ENCODE results near the gene PSMD1. TPM values are rescaled to one million over a fixed set of nuclear protein-coding genes. Genes with fewer than 3 reads are reported as not detected.

The PSMD1 gene
- total RNA-seq, 1 donor from 2014 or later: 172 TPM

- H3K27me3 Mint-ChIP-seq (ENCODE audit: insufficient read depth): no peaks in the 10 kb centered on the region
- no peak for DNase-seq (ENCODE audit: low spot score)
- intact Hi-C loops (cut with micrococcal nuclease): no loop called here
- no peak overlapping the region for H3K4me3 Mint-ChIP-seq
- peaks cover 5% of the 10 kb centered on the region for H3K36me3 Mint-ChIP-seq (ENCODE audit: low read depth)
- H3K27ac Mint-ChIP-seq: no peak overlapping the region
- H3K4me1 Mint-ChIP-seq (ENCODE audit: low read depth): peaks cover 5% of the 10 kb centered on the region
- no peaks in the 10 kb centered on the region for H3K9me3 Mint-ChIP-seq
Measured at GRCh38 chr2:231117922-231118613, 61.4 kb downstream of the PSMD1 start.

GRCh38 chr2:231118614-231118942 is 61.9 kb downstream of the PSMD1 start:
- Mint-ChIP-seq H3K36me3 (ENCODE audit: low read depth) (peaks cover 5% of the 10 kb centered on the region), H3K27ac (no peak overlapping the region), H3K4me1 (ENCODE audit: low read depth) (peaks cover 10% of the 10 kb centered on the region), H3K27me3 (ENCODE audit: insufficient read depth) (no peaks in the 10 kb centered on the region), H3K9me3 (no peaks in the 10 kb centered on the region), H3K4me3 (no peak overlapping the region)
- intact Hi-C loops (cut with micrococcal nuclease): no loop called here
- DNase-seq (ENCODE audit: low spot score): no peak

GRCh38 chr2:231123362-231123898 is 66.8 kb downstream of the PSMD1 start:
- Mint-ChIP-seq H3K4me1 (ENCODE audit: low read depth) (peaks cover 25% of the 10 kb centered on the region), H3K4me3 (no peak overlapping the region), H3K27me3 (ENCODE audit: insufficient read depth) (no peaks in the 10 kb centered on the region), H3K36me3 (ENCODE audit: low read depth) (peaks cover 7% of the 10 kb centered on the region), H3K27ac (no peak overlapping the region), H3K9me3 (no peaks in the 10 kb centered on the region)
- intact Hi-C loops (cut with micrococcal nuclease): no loop called here
- DNase-seq (ENCODE audit: low spot score): no peak

GRCh38 chr2:231124838-231125568 is 68.3 kb downstream of the PSMD1 start, which contains the start of gene HTR2B:
Gene HTR2B, minus strand, starts transcription at chr2:231125042. Its CDS starts 1,278 bp downstream, at chr2:231123764.
- DNase-seq (ENCODE audit: low spot score): no peak
- peaks cover 7% of the 10 kb centered on the region for H3K36me3 Mint-ChIP-seq (ENCODE audit: low read depth)
- intact Hi-C loops (cut with micrococcal nuclease): no loop called here
- H3K4me3 Mint-ChIP-seq: no peak within 1 kb of the TSS
- H3K4me1 Mint-ChIP-seq (ENCODE audit: low read depth): peaks cover 25% of the 10 kb centered on the region
- no peak within 1 kb of the TSS for H3K27ac Mint-ChIP-seq
- no peaks in the 10 kb centered on the region for H3K27me3 Mint-ChIP-seq (ENCODE audit: insufficient read depth)
- no peaks in the 10 kb centered on the region for H3K9me3 Mint-ChIP-seq

GRCh38 chr2:231126123-231126522 is 69.5 kb downstream of the PSMD1 start:
- intact Hi-C loops (cut with micrococcal nuclease): no loop called here
- Mint-ChIP-seq H3K9me3 (no peaks in the 10 kb centered on the region), H3K36me3 (ENCODE audit: low read depth) (peaks cover 4% of the 10 kb centered on the region), H3K27ac (no peak overlapping the region), H3K4me1 (ENCODE audit: low read depth) (peaks cover 25% of the 10 kb centered on the region), H3K27me3 (ENCODE audit: insufficient read depth) (no peaks in the 10 kb centered on the region), H3K4me3 (no peak overlapping the region)
- DNase-seq (ENCODE audit: low spot score): no peak

GRCh38 chr2:231127480-231127879 is 70.8 kb downstream of the PSMD1 start:
- DNase-seq (ENCODE audit: low spot score): no peak
- Mint-ChIP-seq H3K27ac (no peak overlapping the region), H3K4me3 (no peak overlapping the region), H3K27me3 (ENCODE audit: insufficient read depth) (no peaks in the 10 kb centered on the region), H3K9me3 (no peaks in the 10 kb centered on the region), H3K36me3 (ENCODE audit: low read depth) (peaks cover 4% of the 10 kb centered on the region), H3K4me1 (ENCODE audit: low read depth) (peaks cover 25% of the 10 kb centered on the region)
- intact Hi-C loops (cut with micrococcal nuclease): no loop called here

GRCh38 chr2:231127936-231128335 is 71.3 kb downstream of the PSMD1 start:
- Mint-ChIP-seq H3K27ac (no peak overlapping the region), H3K36me3 (ENCODE audit: low read depth) (peaks cover 4% of the 10 kb centered on the region), H3K9me3 (no peaks in the 10 kb centered on the region), H3K4me1 (ENCODE audit: low read depth) (peaks cover 25% of the 10 kb centered on the region), H3K4me3 (no peak overlapping the region), H3K27me3 (ENCODE audit: insufficient read depth) (no peaks in the 10 kb centered on the region)
- no peak for DNase-seq (ENCODE audit: low spot score)
- intact Hi-C loops (cut with micrococcal nuclease): no loop called here

- intact Hi-C loops (cut with micrococcal nuclease): no loop called here
Measured at GRCh38 chr2:231128541-231128940, 71.9 kb downstream of the PSMD1 start.

GRCh38 chr2:231129216-231129615 is 72.5 kb downstream of the PSMD1 start:
- no peak overlapping the region for H3K4me3 Mint-ChIP-seq
- intact Hi-C loops (cut with micrococcal nuclease): no loop called here
- H3K27ac Mint-ChIP-seq: no peak overlapping the region
- H3K36me3 Mint-ChIP-seq (ENCODE audit: low read depth): peaks cover 4% of the 10 kb centered on the region
- peaks cover 13% of the 10 kb centered on the region for H3K4me1 Mint-ChIP-seq (ENCODE audit: low read depth)
- no peaks in the 10 kb centered on the region for H3K27me3 Mint-ChIP-seq (ENCODE audit: insufficient read depth)
- no peaks in the 10 kb centered on the region for H3K9me3 Mint-ChIP-seq
- DNase-seq (ENCODE audit: low spot score): no peak

More at GRCh38 chr2:231128541-231128940, 71.9 kb downstream of the PSMD1 start:
- no peaks in the 10 kb centered on the region for H3K27me3 Mint-ChIP-seq (ENCODE audit: insufficient read depth)
- H3K4me1 Mint-ChIP-seq (ENCODE audit: low read depth): peaks cover 20% of the 10 kb centered on the region
- peaks cover 4% of the 10 kb centered on the region for H3K36me3 Mint-ChIP-seq (ENCODE audit: low read depth)
- DNase-seq (ENCODE audit: low spot score): no peak
- no peaks in the 10 kb centered on the region for H3K9me3 Mint-ChIP-seq
- no peak overlapping the region for H3K27ac Mint-ChIP-seq
- no peak overlapping the region for H3K4me3 Mint-ChIP-seq

GRCh38 chr2:231130336-231131056 is 73.8 kb downstream of the PSMD1 start:
- intact Hi-C loops (cut with micrococcal nuclease): no loop called here
- Mint-ChIP-seq H3K4me3 (no peak overlapping the region), H3K27ac (no peak overlapping the region), H3K36me3 (ENCODE audit: low read depth) (peaks cover 4% of the 10 kb centered on the region), H3K9me3 (no peaks in the 10 kb centered on the region), H3K4me1 (ENCODE audit: low read depth) (peaks cover under 1% of the 10 kb centered on the region), H3K27me3 (ENCODE audit: insufficient read depth) (no peaks in the 10 kb centered on the region)
- DNase-seq (ENCODE audit: low spot score): no peak

GRCh38 chr2:231132129-231132528 is 75.5 kb downstream of the PSMD1 start:
- Mint-ChIP-seq H3K4me1 (ENCODE audit: low read depth) (no peaks in the 10 kb centered on the region), H3K4me3 (no peak overlapping the region)
- intact Hi-C loops (cut with micrococcal nuclease): no loop called here

GRCh38 chr2:231133365-231134099 is 76.9 kb downstream of the PSMD1 start:
- no peak overlapping the region for H3K4me3 Mint-ChIP-seq
- DNase-seq (ENCODE audit: low spot score): no peak
- peaks cover 9% of the 10 kb centered on the region for H3K36me3 Mint-ChIP-seq (ENCODE audit: low read depth)
- H3K9me3 Mint-ChIP-seq: no peaks in the 10 kb centered on the region
- no peaks in the 10 kb centered on the region for H3K27me3 Mint-ChIP-seq (ENCODE audit: insufficient read depth)
- no peak overlapping the region for H3K27ac Mint-ChIP-seq
- intact Hi-C loops (cut with micrococcal nuclease): no loop called here
- H3K4me1 Mint-ChIP-seq (ENCODE audit: low read depth): no peaks in the 10 kb centered on the region

More at GRCh38 chr2:231132129-231132528, 75.5 kb downstream of the PSMD1 start:
- no peaks in the 10 kb centered on the region for H3K9me3 Mint-ChIP-seq
- no peak overlapping the region for H3K27ac Mint-ChIP-seq
- no peaks in the 10 kb centered on the region for H3K27me3 Mint-ChIP-seq (ENCODE audit: insufficient read depth)
- no peak for DNase-seq (ENCODE audit: low spot score)
- H3K36me3 Mint-ChIP-seq (ENCODE audit: low read depth): peaks cover 4% of the 10 kb centered on the region
